Inflammatory macrophage treated with lipopolysaccharide for 4 hours (primary cell): ENCODE measurements around the gene NT5DC3.

Experiments
- DNase-seq: peaks from one replicate; pipeline ENCODE4 v3.0.0-alpha.2; 2020

NT5DC3 gene

GRCh38 chr12:103808239-103808880, 32.7 kb downstream of the NT5DC3 start:
- DNase-seq = no peak

GRCh38 chr12:103807561-103808238, 33.3 kb downstream of the NT5DC3 start:
- no peak for DNase-seq

- peak; percentile 90 for DNase-seq
These were observed 34.2 kb downstream of the NT5DC3 start for GRCh38 chr12:103806803-103807202.

- no peak for DNase-seq
These were observed 35.2 kb downstream of the NT5DC3 start for GRCh38 chr12:103805655-103806360.

GRCh38 chr12:103803847-103804246, 37.2 kb downstream of the NT5DC3 start:
- DNase-seq = no peak

- DNase-seq = no peak
These were observed 38.5 kb downstream of the NT5DC3 start for GRCh38 chr12:103802586-103802886.

GRCh38 chr12:103801709-103802585, 39.1 kb downstream of the NT5DC3 start:
- DNase-seq = no peak

- DNase-seq = peak; percentile 26
These were observed 40.9 kb downstream of the NT5DC3 start for GRCh38 chr12:103799857-103800771.

DNA sequence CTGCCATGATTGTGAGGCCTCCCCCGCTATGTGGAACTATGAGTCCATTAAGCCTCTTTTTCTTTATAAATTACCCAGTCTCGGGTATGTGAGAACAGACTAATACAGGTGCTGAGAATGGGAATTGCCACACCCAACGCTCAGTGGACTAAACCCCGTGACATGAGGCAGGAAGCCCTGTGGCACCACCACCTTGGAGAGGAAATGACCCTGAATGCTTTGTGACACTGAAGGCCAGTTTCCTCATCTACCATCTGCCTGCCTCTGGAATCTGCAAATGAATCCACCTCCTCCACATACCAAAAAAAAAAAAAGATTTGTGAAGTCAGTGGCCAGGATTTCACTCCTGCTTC, 41.6 kb downstream of the NT5DC3 start:
- no peak for DNase-seq

DNA sequence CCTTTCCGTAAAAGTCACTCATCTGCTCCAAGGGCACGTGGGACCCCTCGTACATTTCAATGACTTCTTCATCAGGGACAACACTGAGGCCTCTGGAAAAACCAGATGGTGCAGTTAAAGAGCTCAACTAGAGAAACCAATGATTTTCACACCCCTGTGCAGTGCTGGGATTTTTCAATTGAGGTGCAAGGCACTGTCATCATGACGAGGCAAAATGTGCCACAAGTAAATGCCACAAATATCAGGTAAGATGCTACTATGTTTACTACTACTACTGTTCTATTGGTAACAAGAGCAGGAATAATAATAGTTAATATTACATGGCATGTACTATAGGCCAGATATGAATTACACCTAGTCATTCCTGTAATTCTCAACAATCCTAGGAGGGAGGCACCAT, 42.4 kb downstream of the NT5DC3 start:
- no peak for DNase-seq

GRCh38 chr12:103794309-103795213, 46.5 kb downstream of the NT5DC3 start:
- DNase-seq = no peak

GRCh38 chr12:103793512-103794045, 47.5 kb downstream of the NT5DC3 start:
- DNase-seq = no peak

- DNase-seq = no peak
These were observed 48.0 kb downstream of the NT5DC3 start for GRCh38 chr12:103793046-103793445.

GRCh38 chr12:103791350-103791920, 49.6 kb downstream of the NT5DC3 start:
- DNase-seq = no peak

DNA sequence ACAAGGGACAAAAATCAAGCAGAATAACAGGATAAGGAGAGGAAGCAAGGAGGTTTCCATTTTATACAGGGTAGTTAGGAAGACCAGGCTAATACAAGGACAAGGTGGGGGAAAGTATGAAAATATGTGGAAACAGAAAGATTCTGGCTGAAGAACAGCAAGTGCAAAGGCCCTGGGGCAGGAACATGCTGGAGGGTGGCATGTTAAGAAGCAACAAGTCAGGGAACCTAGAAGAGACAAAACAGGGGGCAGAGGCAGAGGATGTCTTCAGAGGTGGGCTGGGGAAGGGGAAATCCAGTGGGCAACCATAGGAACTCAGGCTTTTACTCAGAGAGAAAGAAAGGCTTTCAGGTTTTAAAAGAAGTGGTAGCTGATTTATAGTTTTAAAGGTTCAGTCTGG, 54.8 kb downstream of the NT5DC3 start:
- DNase-seq = no peak

- DNase-seq = no peak
These were observed 55.6 kb downstream of the NT5DC3 start for GRCh38 chr12:103785243-103786031.

GRCh38 chr12:103783744-103784664, 57.0 kb downstream of the NT5DC3 start:
- no peak for DNase-seq

DNA sequence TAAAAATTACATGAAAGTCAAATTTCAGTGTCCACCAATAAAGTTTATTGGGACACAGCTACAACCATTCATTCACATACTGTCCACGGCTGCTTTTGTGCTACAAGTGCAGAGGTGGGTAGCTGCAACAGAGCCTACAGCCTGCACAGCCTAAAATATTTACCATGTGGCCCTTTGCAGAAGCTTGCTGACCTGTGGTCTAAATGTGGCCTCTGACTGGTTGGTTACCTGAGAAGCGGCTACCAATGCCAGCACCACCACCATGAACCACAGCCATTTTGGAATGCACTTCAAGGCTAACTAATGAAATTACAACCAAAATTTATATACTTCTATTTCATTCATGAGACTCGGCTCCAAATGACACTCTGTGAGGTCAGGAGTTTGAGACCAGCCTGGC, 58.6 kb downstream of the NT5DC3 start:
- DNase-seq = no peak

DNA sequence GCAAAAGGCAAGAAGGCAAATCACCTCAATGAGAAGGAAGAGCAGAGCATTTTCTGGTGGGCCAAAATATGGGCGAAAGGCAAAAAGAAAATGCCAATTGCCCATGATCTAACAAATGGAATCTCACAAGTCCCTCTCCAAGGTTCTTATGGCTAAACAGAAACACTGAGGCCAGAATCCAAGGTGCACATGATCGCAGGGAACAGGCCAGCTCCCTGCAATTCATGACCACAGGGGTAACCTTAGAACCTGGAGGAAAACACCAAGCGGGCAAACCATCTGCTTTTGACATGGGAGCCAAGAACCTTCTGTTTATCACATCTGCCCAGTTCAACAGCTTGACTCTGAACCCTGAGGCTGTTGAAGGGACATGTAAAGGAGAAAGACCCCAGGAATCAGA, 60.0 kb downstream of the NT5DC3 start:
- DNase-seq = no peak
